ENCODE data around the gene DNAJB8. TPM values are rescaled to one million over a fixed set of nuclear protein-coding genes. Genes with fewer than 3 reads are reported as not detected.

Gene DNAJB8
- total and polyA plus RNA-seq, 2 donors (not counting 1 experiment from before 2014, with no cell fraction given): not detected

GRCh38 chr3:128453501-128454309 is 13.0 kb downstream of the DNAJB8 start:
- no peaks in the 10 kb centered on the region for H4K20me1 ChIP-seq (ENCODE audit: control insufficient read depth, extremely low read depth, insufficient read depth, low read length)
- no peak overlapping the region for H2AFZ ChIP-seq (ENCODE audit: low read length)
- H3K27me3 ChIP-seq (ENCODE audit: control insufficient read depth, insufficient read depth, low read length): peaks cover 19% of the 10 kb centered on the region

GRCh38 chr3:128452678-128453275 is 13.9 kb downstream of the DNAJB8 start:
- no peaks in the 10 kb centered on the region for H4K20me1 ChIP-seq (ENCODE audit: control insufficient read depth, extremely low read depth, insufficient read depth, low read length)
- no peak overlapping the region for H3K9ac ChIP-seq (ENCODE audit: insufficient read depth, low read length)
- H3K79me2 ChIP-seq (ENCODE audit: control insufficient read depth, insufficient read depth, low read length): no peaks in the 10 kb centered on the region
- H3K36me3 ChIP-seq (ENCODE audit: control insufficient read depth, insufficient read depth, low read length): no peaks in the 10 kb centered on the region
- no peak overlapping the region for H3K27ac ChIP-seq (ENCODE audit: insufficient read depth, low read length)
- TF ChIP-seq CTCF (conservative IDR thresholded peaks at IDR 0.05 in 1 of 2, IDR thresholded peaks at IDR 0.05 in 1 of 2; ENCODE audit: low read depth in 1 of 2, low read length in 2 of 2) (no peak), EZH2 (IDR thresholded peaks at IDR 0.05; ENCODE audit: low read length, missing control alignments) (no peak)
- H3K4me3 ChIP-seq (replicated peaks in 1 of 4; ENCODE audit: control extremely low read depth in 1 of 4, insufficient read depth in 1 of 4, low read depth in 3 of 4, low read length in 4 of 4): no peak overlapping the region
- no peak for DNase-seq (ENCODE audit: low read depth in 2 of 2)
- H3K27me3 ChIP-seq (ENCODE audit: control insufficient read depth, insufficient read depth, low read length): peaks cover 17% of the 10 kb centered on the region
- H2AFZ ChIP-seq (ENCODE audit: low read length): no peak overlapping the region
- no peaks in the 10 kb centered on the region for H3K9me3 ChIP-seq (ENCODE audit: control insufficient read depth, insufficient read depth, low read depth, low read length)
- no peak overlapping the region for H3K4me2 ChIP-seq (ENCODE audit: extremely low read depth, insufficient read depth, low read length)
- no peaks in the 10 kb centered on the region for H3K4me1 ChIP-seq (ENCODE audit: control insufficient read depth, extremely low read depth, insufficient read depth, low read length)

More at GRCh38 chr3:128453501-128454309, 13.0 kb downstream of the DNAJB8 start:
- TF ChIP-seq EZH2 (IDR thresholded peaks at IDR 0.05; ENCODE audit: low read length, missing control alignments): no peak
- TF ChIP-seq CTCF (conservative IDR thresholded peaks at IDR 0.05 in 1 of 2, IDR thresholded peaks at IDR 0.05 in 1 of 2; ENCODE audit: low read depth in 1 of 2, low read length in 2 of 2): no peak
- no peak for DNase-seq (ENCODE audit: low read depth in 2 of 2)
- Histone ChIP-seq H3K27ac (ENCODE audit: insufficient read depth, low read length) (no peak overlapping the region), H3K4me2 (ENCODE audit: extremely low read depth, insufficient read depth, low read length) (no peak overlapping the region), H3K9ac (ENCODE audit: insufficient read depth, low read length) (no peak overlapping the region), H3K9me3 (ENCODE audit: control insufficient read depth, insufficient read depth, low read depth, low read length) (no peaks in the 10 kb centered on the region), H3K79me2 (ENCODE audit: control insufficient read depth, insufficient read depth, low read length) (no peaks in the 10 kb centered on the region), H3K4me3 (replicated peaks in 1 of 4; ENCODE audit: control extremely low read depth in 1 of 4, insufficient read depth in 1 of 4, low read depth in 3 of 4, low read length in 4 of 4) (no peak overlapping the region), H3K4me1 (ENCODE audit: control insufficient read depth, extremely low read depth, insufficient read depth, low read length) (no peaks in the 10 kb centered on the region), H3K36me3 (ENCODE audit: control insufficient read depth, insufficient read depth, low read length) (no peaks in the 10 kb centered on the region)

- Histone ChIP-seq H3K27me3 (ENCODE audit: control insufficient read depth, insufficient read depth, low read length) (peaks cover 22% of the 10 kb centered on the region), H3K9me3 (ENCODE audit: control insufficient read depth, insufficient read depth, low read depth, low read length) (no peaks in the 10 kb centered on the region), H3K4me1 (ENCODE audit: control insufficient read depth, extremely low read depth, insufficient read depth, low read length) (no peaks in the 10 kb centered on the region), H3K4me2 (ENCODE audit: extremely low read depth, insufficient read depth, low read length) (no peak overlapping the region), H3K4me3 (replicated peaks in 1 of 4; ENCODE audit: control extremely low read depth in 1 of 4, insufficient read depth in 1 of 4, low read depth in 3 of 4, low read length in 4 of 4) (no peak overlapping the region), H3K79me2 (ENCODE audit: control insufficient read depth, insufficient read depth, low read length) (no peaks in the 10 kb centered on the region), H2AFZ (ENCODE audit: low read length) (no peak overlapping the region), H3K36me3 (ENCODE audit: control insufficient read depth, insufficient read depth, low read length) (no peaks in the 10 kb centered on the region), H3K9ac (ENCODE audit: insufficient read depth, low read length) (no peak overlapping the region), H4K20me1 (ENCODE audit: control insufficient read depth, extremely low read depth, insufficient read depth, low read length) (no peaks in the 10 kb centered on the region), H3K27ac (ENCODE audit: insufficient read depth, low read length) (no peak overlapping the region)
- DNase-seq (ENCODE audit: low read depth in 2 of 2): no peak
- TF ChIP-seq EZH2 (IDR thresholded peaks at IDR 0.05; ENCODE audit: low read length, missing control alignments): no peak
Measured at GRCh38 chr3:128452120-128452519, 14.6 kb downstream of the DNAJB8 start.

Data from fibroblast of lung (primary cell).